Lung (tissue), 12 donors: Measurements from ENCODE around the gene KCNA5. TPM values are rescaled to one million over a fixed set of nuclear protein-coding genes. Genes with fewer than 3 reads are reported as not detected.

Experiments
- ATAC-seq: fragments of 200-7000 bp; cut with Tn5 transposase; one replicate; pipeline ENCODE4 v1.9.1; 2020; ENCODE audit warnings: moderate number of reproducible peaks; ENCODE audit not compliant: insufficient read depth, low FRiP score
- DNase-seq, 3 donors: peaks; one replicate each; pipeline ENCODE4 v3.0.0-alpha.2; 2013 to 2017
- H3K27ac ChIP-seq, 2 donors: one replicate each; pipeline ENCODE4 v1.5.1; 2013; ENCODE audit warnings: mild to moderate bottlenecking in 2 of 2, moderate library complexity in 2 of 2, control low read depth in 1 of 2, inconsistent platforms in 1 of 2, low read depth in 1 of 2, low read length in 1 of 2
- H3K27me3 ChIP-seq, 3 donors: one replicate each; pipeline ENCODE4 v1.5.1; 2013; ENCODE audit warnings: low read length in 2 of 3; ENCODE audit not compliant: control insufficient read depth in 3 of 3, insufficient read depth in 3 of 3
- H3K36me3 ChIP-seq, 4 donors: one replicate each; pipeline ENCODE4 v1.5.1; 2013; ENCODE audit warnings: low read length in 4 of 4, mild to moderate bottlenecking in 1 of 4, moderate library complexity in 1 of 4; ENCODE audit not compliant: control insufficient read depth in 4 of 4, insufficient read depth in 4 of 4
- H3K4me1 ChIP-seq, 5 donors: one replicate each; pipeline ENCODE4 v1.5.1; 2013; ENCODE audit warnings: low read length in 5 of 5, mild to moderate bottlenecking in 2 of 5, moderate library complexity in 1 of 5; ENCODE audit not compliant: control insufficient read depth in 5 of 5, insufficient read depth in 5 of 5
- H3K4me3 ChIP-seq: one replicate; pipeline ENCODE4 v1.5.1; 2013; ENCODE audit warnings: mild to moderate bottlenecking, control low read depth, moderate library complexity
- H3K9ac ChIP-seq, 2 donors: one replicate each; pipeline ENCODE4 v1.5.1; 2013; ENCODE audit warnings: low read length in 2 of 2, control low read depth in 1 of 2; ENCODE audit not compliant: insufficient read depth in 1 of 2
- H3K9me3 ChIP-seq, 4 donors: one replicate each; pipeline ENCODE4 v1.5.1; 2013; ENCODE audit warnings: low read length in 3 of 4, mild to moderate bottlenecking in 1 of 4, moderate library complexity in 1 of 4; ENCODE audit not compliant: control insufficient read depth in 4 of 4, insufficient read depth in 3 of 4
- WGBS, 2 donors: extraction: QIAGEN DNeasy Blood & Tissue Kit; methylation state at CpG; one replicate each; pipeline ENCODE4 v1.1.7; 2013; 5-methylcytosine and 5-hydroxymethylcytosine counted together
- polyA plus RNA-seq, 2 donors: library from polyadenylated mRNA; stranded (reverse); fragments of 200-250 nt; gene quantifications; one replicate each; pipeline ENCODE4 v1.2.1, GENCODE V29; 2013
- total RNA-seq, 2 donors: library from RNA; depleted of rRNA in 1 of 2; stranded (reverse); fragments of >200 nt in 1 of 2; gene quantifications; one replicate each; pipeline ENCODE4 v1.2.1, GENCODE V29; 2014 to 2021
- TF ChIP-seq, protein P1 (sequence below): IDR thresholded peaks from 2 replicates; pipeline ENCODE4 v1.5.1; 2012; ENCODE audit warnings: mild to moderate bottlenecking; ENCODE audit errors: control extremely low read depth, extremely low read depth
- donor health status: control.
- donor health status: control.
- donor health status: Bipolar disorder and iron deficiency.
- donor health status: healthy.
- donor health status: DM: yes; HTN: yes; CAD: no.

The KCNA5 gene
- total and polyA plus RNA-seq, 4 donors, result 0.46 to 3.8 (median 2.4) TPM

DNA sequence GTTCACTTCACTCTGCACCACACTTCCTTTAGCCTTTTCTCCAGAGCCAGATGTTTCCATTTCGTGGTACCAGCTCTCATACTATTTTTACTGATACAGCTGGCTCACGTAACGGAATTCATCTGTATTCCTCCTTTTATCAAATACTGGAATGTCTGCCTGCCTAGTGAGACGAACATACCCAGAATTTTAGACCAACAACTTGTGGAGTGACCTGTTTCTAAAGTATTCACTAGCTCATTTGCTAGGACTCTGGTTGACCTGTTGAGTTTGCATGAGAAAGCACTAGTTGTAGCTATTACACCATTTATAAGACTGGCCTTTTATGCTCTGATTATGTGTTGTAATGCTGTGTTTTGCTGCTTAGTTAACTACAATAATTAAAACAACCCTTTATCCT, 22.6 kb downstream of the KCNA5 start:
- Histone ChIP-seq H3K4me3 (no peak overlapping the region), H3K4me1 (no peaks in the 10 kb centered on the region), H3K9ac (no peak overlapping the region), H3K36me3 (no peaks in the 10 kb centered on the region), H3K9me3 (peaks cover 0 to 2% (median 1%) of the 10 kb centered on the region in 4 donors), H3K27me3 (peaks cover 2 to 7% (median 5%) of the 10 kb centered on the region in 3 donors), H3K27ac (no peak overlapping the region)
- 67 to 68% methylated on average over 4 of the region's 4 CpGs for WGBS, 2 donors
- TF ChIP-seq, protein P1, sequence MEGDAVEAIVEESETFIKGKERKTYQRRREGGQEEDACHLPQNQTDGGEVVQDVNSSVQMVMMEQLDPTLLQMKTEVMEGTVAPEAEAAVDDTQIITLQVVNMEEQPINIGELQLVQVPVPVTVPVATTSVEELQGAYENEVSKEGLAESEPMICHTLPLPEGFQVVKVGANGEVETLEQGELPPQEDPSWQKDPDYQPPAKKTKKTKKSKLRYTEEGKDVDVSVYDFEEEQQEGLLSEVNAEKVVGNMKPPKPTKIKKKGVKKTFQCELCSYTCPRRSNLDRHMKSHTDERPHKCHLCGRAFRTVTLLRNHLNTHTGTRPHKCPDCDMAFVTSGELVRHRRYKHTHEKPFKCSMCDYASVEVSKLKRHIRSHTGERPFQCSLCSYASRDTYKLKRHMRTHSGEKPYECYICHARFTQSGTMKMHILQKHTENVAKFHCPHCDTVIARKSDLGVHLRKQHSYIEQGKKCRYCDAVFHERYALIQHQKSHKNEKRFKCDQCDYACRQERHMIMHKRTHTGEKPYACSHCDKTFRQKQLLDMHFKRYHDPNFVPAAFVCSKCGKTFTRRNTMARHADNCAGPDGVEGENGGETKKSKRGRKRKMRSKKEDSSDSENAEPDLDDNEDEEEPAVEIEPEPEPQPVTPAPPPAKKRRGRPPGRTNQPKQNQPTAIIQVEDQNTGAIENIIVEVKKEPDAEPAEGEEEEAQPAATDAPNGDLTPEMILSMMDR, result no peak
- ATAC-seq (no peak), DNase-seq (no peak)

DNA sequence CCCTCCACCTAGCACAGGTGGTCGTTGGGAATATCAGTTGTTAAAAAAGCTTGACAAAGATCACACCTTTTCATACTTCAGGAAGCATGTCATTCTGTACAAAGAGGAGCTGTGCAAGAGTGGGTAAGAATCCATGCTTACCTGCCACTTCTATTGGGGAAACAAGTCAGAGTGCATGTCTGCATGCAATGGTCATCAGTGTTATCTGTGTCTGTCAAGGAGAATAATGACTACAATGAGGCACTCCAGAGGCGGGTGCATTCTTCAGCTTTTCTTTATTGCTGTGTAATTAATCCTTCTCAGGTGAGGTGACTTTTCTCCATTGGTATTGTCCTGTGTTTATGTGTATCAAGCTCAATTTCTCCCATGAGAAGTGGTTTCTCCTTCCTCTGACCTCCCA, 24.4 kb downstream of the KCNA5 start:
- H3K9ac ChIP-seq, result no peak overlapping the region
- H3K4me1 ChIP-seq, result no peaks in the 10 kb centered on the region
- no peak for DNase-seq
- no peak overlapping the region for H3K4me3 ChIP-seq
- no peak overlapping the region for H3K27ac ChIP-seq
- H3K9me3 ChIP-seq, result peaks cover 0 to 4% (median 1%) of the 10 kb centered on the region in 4 donors
- TF ChIP-seq, protein P1, result no peak
- WGBS, 2 donors, result 50 to 66% methylated on average over 2 of the region's 2 CpGs
- H3K27me3 ChIP-seq, result peaks cover 3 to 8% (median 5%) of the 10 kb centered on the region in 3 donors
- H3K36me3 ChIP-seq, result no peaks in the 10 kb centered on the region
- no peak for ATAC-seq

DNA sequence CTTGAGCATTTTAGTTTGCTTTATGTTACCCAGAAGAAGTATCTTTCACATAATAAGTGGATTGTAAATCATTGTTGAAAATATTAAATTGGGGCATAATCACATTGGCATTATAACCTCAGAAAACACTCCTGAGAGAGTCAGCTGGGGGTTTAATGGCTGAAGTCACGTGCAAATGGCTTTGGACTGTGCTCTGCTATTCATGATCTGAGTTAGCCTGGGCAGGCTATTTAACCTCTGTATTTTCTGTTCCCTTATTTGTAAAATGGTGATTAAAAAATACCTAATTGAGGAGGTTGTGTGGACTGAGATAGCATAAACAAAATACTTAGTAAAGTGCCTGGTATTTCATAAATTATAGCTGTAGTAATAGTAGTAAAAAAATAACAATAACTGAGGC, 24.9 kb downstream of the KCNA5 start:
- H3K9ac ChIP-seq, result no peak overlapping the region
- H3K27me3 ChIP-seq, result peaks cover 3 to 8% (median 5%) of the 10 kb centered on the region in 3 donors
- peaks cover 0 to 4% (median 1%) of the 10 kb centered on the region in 4 donors for H3K9me3 ChIP-seq
- 83 to 89% methylated on average over 1 of the region's 1 CpG for WGBS, 2 donors
- H3K27ac ChIP-seq, result no peak overlapping the region
- TF ChIP-seq, protein P1, result no peak
- no peak for ATAC-seq
- no peak overlapping the region for H3K4me3 ChIP-seq
- H3K36me3 ChIP-seq, result no peaks in the 10 kb centered on the region
- DNase-seq, result no peak
- H3K4me1 ChIP-seq, result no peaks in the 10 kb centered on the region

DNA sequence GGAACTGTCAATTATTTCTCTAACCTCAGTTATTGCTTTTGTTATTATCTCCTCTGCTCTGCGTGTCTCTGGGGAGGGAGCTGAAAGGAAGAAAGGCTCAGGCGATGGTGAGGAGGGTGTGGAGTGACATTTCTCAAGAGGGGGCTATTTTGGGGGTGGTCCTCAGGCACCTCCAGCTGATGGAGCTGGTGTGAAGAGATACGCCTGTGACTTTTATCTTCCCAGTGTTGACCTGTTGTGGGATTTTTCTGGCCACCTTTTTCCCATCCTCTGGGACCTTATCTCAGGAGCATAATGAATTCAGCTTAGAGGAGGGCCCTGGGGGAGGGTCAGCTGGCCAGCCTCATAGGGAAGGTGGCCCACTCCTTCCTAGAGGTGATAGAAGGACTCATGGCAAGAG, 26.4 kb downstream of the KCNA5 start:
- H3K36me3 ChIP-seq, result no peaks in the 10 kb centered on the region
- ATAC-seq, result no peak
- H3K9ac ChIP-seq, result no peak overlapping the region
- no peak overlapping the region for H3K4me3 ChIP-seq
- H3K9me3 ChIP-seq, result peaks cover 0 to 4% (median 1%) of the 10 kb centered on the region in 4 donors
- no peak overlapping the region for H3K27ac ChIP-seq
- no peaks in the 10 kb centered on the region for H3K4me1 ChIP-seq
- no peak for DNase-seq
- H3K27me3 ChIP-seq, result peaks cover 3 to 8% (median 5%) of the 10 kb centered on the region in 3 donors
- 66 to 81% methylated on average over 3 of the region's 3 CpGs for WGBS, 2 donors
- TF ChIP-seq, protein P1, result no peak
